ENCODE data around the gene PLD6.

The PLD6 gene

DNA sequence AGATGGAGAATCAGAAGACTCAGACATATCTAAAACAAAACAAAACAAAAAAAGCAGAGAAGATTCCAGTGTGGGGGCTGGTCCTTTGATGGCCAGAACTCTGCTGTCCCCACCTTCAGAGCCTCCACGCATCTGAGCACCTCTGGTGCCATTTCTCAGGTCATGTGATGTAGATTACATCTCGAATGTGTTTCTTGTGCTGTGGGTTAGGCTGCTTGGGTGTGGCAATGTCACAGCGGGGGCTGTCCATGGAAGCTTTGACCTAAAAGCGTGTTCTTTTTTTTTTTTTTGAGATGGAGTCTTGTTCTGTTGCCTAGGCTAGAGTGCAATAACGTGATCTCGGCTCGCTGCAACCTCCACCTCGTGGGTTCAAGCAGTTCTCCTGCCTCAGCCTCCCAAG is 51.2 kb downstream of the PLD6 start:
- DNase-seq (ENCODE audit: low read depth) = no peak

DNA sequence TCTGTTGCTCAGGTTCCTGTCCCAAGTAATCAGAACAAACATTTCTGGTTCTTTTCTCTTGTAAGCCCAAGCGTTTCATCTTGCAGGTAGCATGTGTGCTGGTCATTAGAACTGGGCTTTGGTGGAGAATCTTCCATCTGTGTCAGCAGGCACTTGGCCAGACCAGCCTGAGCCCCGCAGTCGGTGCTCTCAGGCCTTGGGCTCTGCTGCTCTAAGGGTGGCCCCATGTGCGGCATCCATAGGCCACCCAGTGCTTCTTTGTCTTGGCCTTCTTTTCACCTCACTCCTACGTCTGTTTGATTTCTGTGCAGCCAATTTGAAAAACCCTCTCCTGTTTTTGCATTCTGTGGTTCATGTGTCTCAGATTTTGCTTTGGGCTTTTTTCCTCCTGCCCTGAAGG is 51.6 kb downstream of the PLD6 start:
- DNase-seq (ENCODE audit: low read depth) = no peak

GRCh38 chr17:17153709-17154108 is 52.4 kb downstream of the PLD6 start:
- no peak for DNase-seq (ENCODE audit: low read depth)

DNA sequence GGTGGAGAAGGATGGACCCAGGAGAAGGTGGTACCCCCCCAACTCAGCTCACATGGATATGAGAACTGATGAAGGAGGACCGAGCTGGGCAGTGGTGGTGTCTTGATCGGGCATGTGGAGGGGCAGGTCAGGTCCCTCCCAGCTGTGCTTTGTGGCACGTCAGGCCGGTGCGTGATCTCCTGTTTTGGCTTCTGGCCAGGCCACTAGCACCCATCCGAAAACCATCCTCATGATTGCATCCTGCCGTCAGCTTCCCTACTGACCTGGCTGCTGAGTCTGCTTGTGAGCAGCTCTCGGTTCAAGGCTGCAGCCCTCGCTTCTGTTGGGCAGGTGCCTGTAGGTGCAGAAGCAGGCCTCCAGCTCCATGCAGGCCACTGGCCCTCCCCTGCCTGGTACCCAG is 53.1 kb downstream of the PLD6 start:
- DNase-seq (ENCODE audit: low read depth) = no peak

- peak; percentile 67 for DNase-seq (ENCODE audit: low read depth)
Observed at GRCh38 chr17:17152385-17152784, 53.7 kb downstream of the PLD6 start.

GRCh38 chr17:17151962-17152361 is 54.2 kb downstream of the PLD6 start:
- peak; percentile 98 for DNase-seq (ENCODE audit: low read depth)

DNA sequence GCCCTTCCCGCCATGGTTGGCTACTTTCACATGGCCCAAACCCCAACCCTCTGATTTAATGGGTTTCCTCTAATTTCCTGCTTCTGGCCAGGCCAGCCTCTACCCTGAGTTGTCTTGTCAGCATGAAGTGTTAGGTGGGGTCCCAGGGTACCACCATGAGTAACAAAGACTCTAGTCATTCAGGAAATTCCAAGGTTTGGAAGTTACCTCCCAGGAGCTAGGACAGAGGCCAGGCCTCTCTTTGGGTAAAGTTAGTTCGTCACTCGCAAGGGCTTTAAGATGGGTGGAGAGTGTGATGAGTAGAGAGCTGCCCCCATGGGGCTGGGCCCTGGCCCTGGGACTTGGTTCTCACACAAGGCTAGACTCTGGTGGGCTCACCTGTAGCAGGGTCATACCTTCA is 54.6 kb downstream of the PLD6 start:
- peak; percentile 75 for DNase-seq (ENCODE audit: low read depth)

DNA sequence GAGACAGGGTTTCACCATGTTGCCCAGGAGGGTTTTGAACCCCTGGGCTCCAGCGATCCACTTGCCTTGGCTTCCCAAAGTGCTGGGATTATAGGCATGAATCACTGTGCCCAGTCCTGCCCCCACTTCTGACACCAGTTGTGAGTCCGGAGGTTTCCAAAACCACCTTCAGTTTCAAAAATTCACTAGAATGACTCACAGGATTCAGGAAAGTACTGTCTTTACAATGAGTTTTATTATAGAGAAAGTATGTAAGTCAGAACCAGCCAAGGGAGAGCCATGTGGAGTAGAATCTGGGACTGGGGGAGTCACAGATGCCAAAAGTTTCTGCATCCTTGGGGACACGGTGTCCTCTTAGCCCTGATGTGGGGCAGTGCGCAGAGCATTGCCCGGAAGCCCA is 55.1 kb downstream of the PLD6 start:
- peak; percentile 94 for DNase-seq (ENCODE audit: low read depth)
